Right lobe of liver (tissue), 6 donors: ENCODE results near the gene TJP3. TPM values are rescaled to one million over a fixed set of nuclear protein-coding genes. Genes with fewer than 3 reads are reported as not detected.

Experiments used
- ATAC-seq, 4 donors: fragments of 200-7000 bp; cut with Tn5 transposase; one replicate each; pipeline ENCODE4 v1.9.1; 2020; ENCODE audit warnings: mild to moderate bottlenecking in 4 of 4, moderate library complexity in 4 of 4
- DNase-seq, 3 donors: peaks; one replicate each; pipeline ENCODE4 v3.0.0-alpha.2; 2020
- H3K27ac ChIP-seq, 3 donors: fragments of 200-600 bp; one replicate each; pipeline ENCODE4 v1.8.0; 2022
- H3K27me3 ChIP-seq, 2 donors: fragments of 200-600 bp; one replicate each; pipeline ENCODE4 v1.8.0; 2022
- H3K36me3 ChIP-seq, 4 donors: fragments of 200-600 bp; sonication (generic) in 1 of 4; one replicate each; pipeline versions ENCODE4 v1.5.1 to v1.8.0; 2017 to 2022; ENCODE audit warnings: control low read depth in 1 of 4
- H3K4me1 ChIP-seq, 4 donors: fragments of 200-600 bp; sonication (generic) in 1 of 4; one replicate each; pipeline versions ENCODE4 v1.5.1 to v1.8.0; 2017 to 2022; ENCODE audit warnings: control low read depth in 1 of 4
- H3K4me3 ChIP-seq, 3 donors: fragments of 200-600 bp; one replicate each; pipeline ENCODE4 v1.8.0; 2022
- H3K9me3 ChIP-seq, 4 donors: fragments of 200-600 bp; sonication (generic) in 1 of 4; one replicate each; pipeline versions ENCODE4 v1.5.1 to v1.8.0; 2017 to 2022; ENCODE audit warnings: control low read depth in 1 of 4
- CTCF ChIP-seq, 4 donors: fragments of 200-600 bp in 3 of 4; fragments of 450-650 bp in 1 of 4; IDR thresholded peaks; one replicate each; pipeline versions ENCODE4 v1.5.1 to v1.8.0; 2016 to 2022; ENCODE audit warnings: antibody characterized with exemption in 4 of 4, mild to moderate bottlenecking in 2 of 4
- POLR2A ChIP-seq: fragments of 450-650 bp; IDR thresholded peaks from one replicate; pipeline ENCODE4 v1.6.1; 2017; ENCODE audit warnings: antibody characterized with exemption, mild to moderate bottlenecking
- WGBS: methylation state at CpG from one replicate; pipeline ENCODE4 v1.1.6; 2018; ENCODE audit warnings: low coverage, low lambda C conversion rate; ENCODE audit not compliant: insufficient coverage; ENCODE audit errors: missing lambda C conversion rate; 5-methylcytosine and 5-hydroxymethylcytosine counted together
- intact Hi-C, 2 donors: fragments of 100-400 bp; cut with DNase I; formaldehyde crosslinking; loops; one replicate each; pipeline versions ENCODE4 v1.11.2 to v1.14.1; 2022
- total RNA-seq, 6 experiments: library from RNA; depleted of rRNA in 2 of 6; stranded (reverse); fragments of >200 nt in 2 of 6; fragmentation: NEBNext Ultra II Directional in 3 of 6; extraction: Animal tissue kit (Norgen Biotek cat#: 25700) in 3 of 6; gene quantifications; one replicate each; pipeline versions ENCODE4 v1.1.0 to v1.2.4, GENCODE V29; 2016 to 2023
- donor health status: DM: no; HTN: yes; CAD: no.
- donor health status: DM: no; HTN: no; CAD: no.
- donor health status: DM: no; HTN: no; CAD: no.
- donor health status: DM: no; HTN: yes; CAD: no.
- donor health status: DM: no; HTN: yes; CAD: no.

The TJP3 gene
- total RNA-seq, 6 experiments from 2014 or later: 7.9 to 27.0 (median 16.5) TPM

- no peak for DNase-seq
- H3K4me3 ChIP-seq: no peak overlapping the region
- intact Hi-C loops: no loop called here
Observed at GRCh38 chr19:3759482-3760254, 51.5 kb downstream of the TJP3 start.

GRCh38 chr19:3760871-3761361 lies 52.7 kb downstream of the TJP3 start:
- intact Hi-C loops: no loop called here
- 13% methylated on average over 7 of the region's 7 CpGs for WGBS
- no peaks in the 10 kb centered on the region for H3K27me3 ChIP-seq
- peaks cover 0 to 22% (median 0%) of the 10 kb centered on the region in 4 donors for H3K36me3 ChIP-seq
- peak overlapping the region; percentile 83 to 99 (median 93) for H3K27ac ChIP-seq
- TF ChIP-seq CTCF (IDR thresholded peaks at IDR 0.05) (no peak), POLR2A (no peak)
- peak overlapping the region; percentile 83 to 92 (median 88) for H3K4me3 ChIP-seq
- H3K4me1 ChIP-seq: peaks cover 0 to 23% (median 9%) of the 10 kb centered on the region in 4 donors
- ATAC-seq (no peak), DNase-seq (no peak)
- no peaks in the 10 kb centered on the region for H3K9me3 ChIP-seq

More at GRCh38 chr19:3759482-3760254, 51.5 kb downstream of the TJP3 start:
- no peak for ATAC-seq
- TF ChIP-seq CTCF (IDR thresholded peaks at IDR 0.05) (no peak), POLR2A (no peak)
- H3K9me3 ChIP-seq: no peaks in the 10 kb centered on the region
- no peak overlapping the region for H3K27ac ChIP-seq
- H3K36me3 ChIP-seq: peaks cover 0 to 13% (median 0%) of the 10 kb centered on the region in 4 donors
- 80% methylated on average over 2 of the region's 19 CpGs for WGBS
- peaks cover 0 to 23% (median 9%) of the 10 kb centered on the region in 4 donors for H3K4me1 ChIP-seq
- H3K27me3 ChIP-seq: no peaks in the 10 kb centered on the region

- ATAC-seq (peak; percentile 65 to 71 (median 66)), DNase-seq (peak; percentile 93 to 95 (median 94))
- H3K36me3 ChIP-seq: peaks cover 0 to 22% (median 0%) of the 10 kb centered on the region in 4 donors
- peaks cover 0 to 23% (median 9%) of the 10 kb centered on the region in 4 donors for H3K4me1 ChIP-seq
- intact Hi-C loops: no loop called here
- H3K4me3 ChIP-seq: peak within 1 kb of the TSS; percentile 83 to 92 (median 88)
- TF ChIP-seq POLR2A (peak; percentile 60), CTCF (IDR thresholded peaks at IDR 0.05) (peak; percentile 56 to 88 (median 72))
- WGBS: 15% methylated on average over 11 of the region's 45 CpGs
- H3K27me3 ChIP-seq: no peaks in the 10 kb centered on the region
- H3K27ac ChIP-seq: peak within 1 kb of the TSS; percentile 93 to 99 (median 97)
- no peaks in the 10 kb centered on the region for H3K9me3 ChIP-seq
Observed at GRCh38 chr19:3761382-3762129, 53.4 kb downstream of the TJP3 start, which contains the start of gene APBA3. Gene APBA3, minus strand, starts transcription at chr19:3761692. Its CDS starts 1,428 bp downstream, at chr19:3760264.

GRCh38 chr19:3762130-3762473 lies 53.9 kb downstream of the TJP3 start:
- 78% methylated on average over 1 of the region's 1 CpG for WGBS

More at GRCh38 chr19:3762130-3762473, 53.9 kb downstream of the TJP3 start:
- intact Hi-C loops: no loop called here
- Histone ChIP-seq H3K4me1 (peaks cover 0 to 23% (median 9%) of the 10 kb centered on the region in 4 donors), H3K9me3 (no peaks in the 10 kb centered on the region), H3K27ac (peak overlapping the region; percentile 93 to 99 (median 97)), H3K27me3 (no peaks in the 10 kb centered on the region), H3K4me3 (no peak overlapping the region), H3K36me3 (peaks cover 0 to 24% (median 0%) of the 10 kb centered on the region in 4 donors)
- no peak for ATAC-seq
- no peak for TF ChIP-seq POLR2A
- no peak for TF ChIP-seq CTCF (IDR thresholded peaks at IDR 0.05)
- DNase-seq: no peak
